ENCODE results near the gene CROCC2. TPM values are rescaled to one million over a fixed set of nuclear protein-coding genes. Genes with fewer than 3 reads are reported as not detected.

Gene CROCC2
- total and polyA plus RNA-seq, 2 donors from 2014 or later, result 0.13 TPM; not detected in 1

DNA sequence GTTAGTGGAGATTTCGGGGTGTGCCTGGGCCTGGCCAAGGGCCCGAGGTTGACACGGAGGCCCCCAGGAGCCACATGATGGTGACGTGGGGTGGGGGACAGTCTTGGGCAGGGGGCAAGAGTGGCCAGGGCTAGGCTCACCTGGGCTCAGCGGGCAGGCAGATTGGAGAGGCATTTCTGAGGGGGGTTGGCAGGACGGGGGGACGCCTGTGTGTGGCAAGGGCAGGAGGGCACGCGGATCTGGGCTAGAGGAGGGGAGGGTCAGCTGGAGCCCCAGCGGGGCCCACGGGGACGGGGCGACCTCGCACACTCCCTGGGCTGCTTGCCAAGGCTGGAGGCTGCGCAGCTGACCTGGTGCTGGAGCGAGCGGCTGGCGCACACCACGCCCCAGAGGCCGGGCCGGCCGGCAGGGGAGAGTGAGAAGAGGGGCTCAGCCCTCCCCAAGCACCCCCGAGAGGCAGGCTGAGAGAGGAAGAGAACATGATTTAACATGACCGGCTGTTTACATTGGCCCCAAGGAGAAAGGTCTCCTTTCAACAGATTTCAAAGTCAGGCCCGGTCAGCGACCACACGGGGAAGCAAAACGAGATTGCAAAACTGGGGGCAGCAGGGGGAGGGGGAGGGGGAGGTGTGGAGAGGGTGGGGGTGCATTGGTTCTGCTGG is 54.3 kb downstream of the CROCC2 start:
- intact Hi-C loops (cut with DNase I), result no loop called here
- peak; percentile 85 to 97 (median 90) for DNase-seq
- H3K9me3 ChIP-seq (ENCODE audit: control insufficient read depth in 2 of 3, insufficient read depth in 1 of 3, low read length in 3 of 3), result peaks cover 0 to 2% (median 0%) of the 10 kb centered on the region in 3 donors
- H3K27me3 ChIP-seq (ENCODE audit: control insufficient read depth, insufficient read depth, low read length), result peaks cover 4% of the 10 kb centered on the region
- H3K4me3 ChIP-seq (ENCODE audit: low read length in 3 of 3), result no peak overlapping the region
- TF ChIP-seq, protein P1, sequence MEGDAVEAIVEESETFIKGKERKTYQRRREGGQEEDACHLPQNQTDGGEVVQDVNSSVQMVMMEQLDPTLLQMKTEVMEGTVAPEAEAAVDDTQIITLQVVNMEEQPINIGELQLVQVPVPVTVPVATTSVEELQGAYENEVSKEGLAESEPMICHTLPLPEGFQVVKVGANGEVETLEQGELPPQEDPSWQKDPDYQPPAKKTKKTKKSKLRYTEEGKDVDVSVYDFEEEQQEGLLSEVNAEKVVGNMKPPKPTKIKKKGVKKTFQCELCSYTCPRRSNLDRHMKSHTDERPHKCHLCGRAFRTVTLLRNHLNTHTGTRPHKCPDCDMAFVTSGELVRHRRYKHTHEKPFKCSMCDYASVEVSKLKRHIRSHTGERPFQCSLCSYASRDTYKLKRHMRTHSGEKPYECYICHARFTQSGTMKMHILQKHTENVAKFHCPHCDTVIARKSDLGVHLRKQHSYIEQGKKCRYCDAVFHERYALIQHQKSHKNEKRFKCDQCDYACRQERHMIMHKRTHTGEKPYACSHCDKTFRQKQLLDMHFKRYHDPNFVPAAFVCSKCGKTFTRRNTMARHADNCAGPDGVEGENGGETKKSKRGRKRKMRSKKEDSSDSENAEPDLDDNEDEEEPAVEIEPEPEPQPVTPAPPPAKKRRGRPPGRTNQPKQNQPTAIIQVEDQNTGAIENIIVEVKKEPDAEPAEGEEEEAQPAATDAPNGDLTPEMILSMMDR (IDR thresholded peaks at IDR 0.05; ENCODE audit: borderline replicate concordance, extremely low read depth, insufficient read depth), result no peak
- H3K9ac ChIP-seq (ENCODE audit: low read length in 3 of 3), result no peak overlapping the region
- peak overlapping the region in 1 of 2 donors; percentile 37 for H3K27ac ChIP-seq (ENCODE audit: low read depth in 2 of 2, low read length in 2 of 2)
- no peak for FAIRE-seq
- H3K36me3 ChIP-seq (ENCODE audit: control insufficient read depth in 2 of 3, insufficient read depth in 3 of 3, low read length in 3 of 3), result no peaks in the 10 kb centered on the region
- peaks cover 7 to 27% (median 8%) of the 10 kb centered on the region in 3 donors for H3K4me1 ChIP-seq (ENCODE audit: control insufficient read depth in 2 of 3, insufficient read depth in 2 of 3, low read depth in 1 of 3, low read length in 3 of 3)

GRCh38 chr2:240960971-240961876 is 55.1 kb downstream of the CROCC2 start:
- intact Hi-C loops (cut with DNase I), result no loop called here
- peaks cover 7 to 30% (median 8%) of the 10 kb centered on the region in 3 donors for H3K4me1 ChIP-seq (ENCODE audit: control insufficient read depth in 2 of 3, insufficient read depth in 2 of 3, low read depth in 1 of 3, low read length in 3 of 3)
- peaks cover 4% of the 10 kb centered on the region for H3K27me3 ChIP-seq (ENCODE audit: control insufficient read depth, insufficient read depth, low read length)
- no peak overlapping the region for H3K27ac ChIP-seq (ENCODE audit: low read depth in 2 of 2, low read length in 2 of 2)
- H3K9me3 ChIP-seq (ENCODE audit: control insufficient read depth in 2 of 3, insufficient read depth in 1 of 3, low read length in 3 of 3), result peaks cover 0 to 2% (median 0%) of the 10 kb centered on the region in 3 donors
- H3K9ac ChIP-seq (ENCODE audit: low read length in 3 of 3), result peak overlapping the region in 1 of 3 donors; percentile 3
- peak overlapping the region in 1 of 3 donors; percentile 45 for H3K4me3 ChIP-seq (ENCODE audit: low read length in 3 of 3)
- no peaks in the 10 kb centered on the region for H3K36me3 ChIP-seq (ENCODE audit: control insufficient read depth in 2 of 3, insufficient read depth in 3 of 3, low read length in 3 of 3)
- TF ChIP-seq, protein P1 (IDR thresholded peaks at IDR 0.05; ENCODE audit: borderline replicate concordance, extremely low read depth, insufficient read depth), result no peak
- DNase-seq, result peak in 4 of 5 donors; percentile 72 to 81 (median 80)
- no peak for FAIRE-seq

DNA sequence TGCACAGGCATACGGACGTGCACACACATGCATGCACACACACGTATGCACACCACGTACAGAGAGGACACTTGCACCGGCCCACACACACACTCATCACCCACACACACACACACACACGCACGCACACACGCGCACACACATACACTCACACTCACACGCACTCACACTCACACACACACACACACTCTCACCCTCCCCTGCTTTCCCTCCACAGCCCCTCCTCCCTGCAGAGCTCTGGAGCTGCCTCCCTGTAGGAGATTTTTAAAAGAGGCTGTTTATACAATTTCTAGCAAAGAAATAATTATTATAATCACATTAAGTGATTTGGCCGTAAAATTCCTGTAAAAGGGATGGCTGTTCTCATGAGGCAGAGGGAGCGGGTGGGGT is 55.8 kb downstream of the CROCC2 start:
- peak overlapping the region in 1 of 3 donors; percentile 45 for H3K4me3 ChIP-seq (ENCODE audit: low read length in 3 of 3)
- H3K9ac ChIP-seq (ENCODE audit: low read length in 3 of 3), result no peak overlapping the region
- H3K27me3 ChIP-seq (ENCODE audit: control insufficient read depth, insufficient read depth, low read length), result peaks cover 4% of the 10 kb centered on the region
- peaks cover 0 to 2% (median 0%) of the 10 kb centered on the region in 3 donors for H3K9me3 ChIP-seq (ENCODE audit: control insufficient read depth in 2 of 3, insufficient read depth in 1 of 3, low read length in 3 of 3)
- DNase-seq (peak in 3 of 5 donors; percentile 43 to 71 (median 66)), FAIRE-seq (no peak)
- TF ChIP-seq, protein P1 (IDR thresholded peaks at IDR 0.05; ENCODE audit: borderline replicate concordance, extremely low read depth, insufficient read depth), result no peak
- no peaks in the 10 kb centered on the region for H3K36me3 ChIP-seq (ENCODE audit: control insufficient read depth in 2 of 3, insufficient read depth in 3 of 3, low read length in 3 of 3)
- H3K27ac ChIP-seq (ENCODE audit: low read depth in 2 of 2, low read length in 2 of 2), result no peak overlapping the region
- H3K4me1 ChIP-seq (ENCODE audit: control insufficient read depth in 2 of 3, insufficient read depth in 2 of 3, low read depth in 1 of 3, low read length in 3 of 3), result peaks cover 7 to 30% (median 8%) of the 10 kb centered on the region in 3 donors
- intact Hi-C loops (cut with DNase I), result no loop called here
